ENCODE data around the gene NFIB.

NFIB gene

GRCh38 chr9:14242150-14242805 lies 71.7 kb downstream of the NFIB start:
- DNase-seq (ENCODE audit: low read depth), result no peak

- no peak for DNase-seq (ENCODE audit: low read depth)
Observed at GRCh38 chr9:14240537-14240936, 73.4 kb downstream of the NFIB start.

GRCh38 chr9:14238518-14238917 lies 75.4 kb downstream of the NFIB start:
- DNase-seq (ENCODE audit: low read depth), result no peak

- DNase-seq (ENCODE audit: low read depth), result no peak
Observed at GRCh38 chr9:14238079-14238478, 75.9 kb downstream of the NFIB start.

GRCh38 chr9:14236591-14236990 lies 77.3 kb downstream of the NFIB start:
- DNase-seq (ENCODE audit: low read depth), result no peak

- DNase-seq (ENCODE audit: low read depth), result no peak
Observed at GRCh38 chr9:14232111-14232510, 81.8 kb downstream of the NFIB start.

GRCh38 chr9:14231196-14231990 lies 82.5 kb downstream of the NFIB start:
- no peak for DNase-seq (ENCODE audit: low read depth)

GRCh38 chr9:14228602-14229001 lies 85.3 kb downstream of the NFIB start:
- DNase-seq (ENCODE audit: low read depth), result no peak

GRCh38 chr9:14226855-14227532 lies 86.9 kb downstream of the NFIB start:
- DNase-seq (ENCODE audit: low read depth), result no peak

- DNase-seq (ENCODE audit: low read depth), result no peak
Observed at GRCh38 chr9:14223081-14223480, 90.9 kb downstream of the NFIB start.

- DNase-seq (ENCODE audit: low read depth), result no peak
Observed at GRCh38 chr9:14222149-14222835, 91.6 kb downstream of the NFIB start.

- no peak for DNase-seq (ENCODE audit: low read depth)
Observed at GRCh38 chr9:14221558-14221957, 92.4 kb downstream of the NFIB start.

- no peak for DNase-seq (ENCODE audit: low read depth)
Observed at GRCh38 chr9:14221119-14221518, 92.8 kb downstream of the NFIB start.

- no peak for DNase-seq (ENCODE audit: low read depth)
Observed at GRCh38 chr9:14220256-14220655, 93.7 kb downstream of the NFIB start.

- no peak for DNase-seq (ENCODE audit: low read depth)
Observed at GRCh38 chr9:14219850-14220249, 94.1 kb downstream of the NFIB start.

- DNase-seq (ENCODE audit: low read depth), result no peak
Observed at GRCh38 chr9:14218253-14218652, 95.7 kb downstream of the NFIB start.

- no peak for DNase-seq (ENCODE audit: low read depth)
Observed at GRCh38 chr9:14216612-14217194, 97.2 kb downstream of the NFIB start.

GRCh38 chr9:14215614-14216013 lies 98.3 kb downstream of the NFIB start:
- no peak for DNase-seq (ENCODE audit: low read depth)

GRCh38 chr9:14214693-14215092 lies 99.2 kb downstream of the NFIB start:
- no peak for DNase-seq (ENCODE audit: low read depth)

- no peak for DNase-seq (ENCODE audit: low read depth)
Observed at GRCh38 chr9:14214065-14214684, 99.8 kb downstream of the NFIB start.

- DNase-seq (ENCODE audit: low read depth), result no peak
Observed at GRCh38 chr9:14213504-14213903, 100.4 kb downstream of the NFIB start.
